Activated T-cell treated with anti-CD3 and anti-CD28 coated beads, Interleukin-2, amount 50 U/mL, for 48 hours (primary cell): ENCODE measurements around the gene PGBD2.
"Not testable (repeated sequence)": the region's sequence is repeated elsewhere in the genome, so short reads cannot be mapped to it uniquely, and the experiment has no call there.

Experiments
- DNase-seq, 2 experiments: peaks; one replicate each; pipeline ENCODE4 v3.0.0-alpha.2; 2020

PGBD2 gene

DNA sequence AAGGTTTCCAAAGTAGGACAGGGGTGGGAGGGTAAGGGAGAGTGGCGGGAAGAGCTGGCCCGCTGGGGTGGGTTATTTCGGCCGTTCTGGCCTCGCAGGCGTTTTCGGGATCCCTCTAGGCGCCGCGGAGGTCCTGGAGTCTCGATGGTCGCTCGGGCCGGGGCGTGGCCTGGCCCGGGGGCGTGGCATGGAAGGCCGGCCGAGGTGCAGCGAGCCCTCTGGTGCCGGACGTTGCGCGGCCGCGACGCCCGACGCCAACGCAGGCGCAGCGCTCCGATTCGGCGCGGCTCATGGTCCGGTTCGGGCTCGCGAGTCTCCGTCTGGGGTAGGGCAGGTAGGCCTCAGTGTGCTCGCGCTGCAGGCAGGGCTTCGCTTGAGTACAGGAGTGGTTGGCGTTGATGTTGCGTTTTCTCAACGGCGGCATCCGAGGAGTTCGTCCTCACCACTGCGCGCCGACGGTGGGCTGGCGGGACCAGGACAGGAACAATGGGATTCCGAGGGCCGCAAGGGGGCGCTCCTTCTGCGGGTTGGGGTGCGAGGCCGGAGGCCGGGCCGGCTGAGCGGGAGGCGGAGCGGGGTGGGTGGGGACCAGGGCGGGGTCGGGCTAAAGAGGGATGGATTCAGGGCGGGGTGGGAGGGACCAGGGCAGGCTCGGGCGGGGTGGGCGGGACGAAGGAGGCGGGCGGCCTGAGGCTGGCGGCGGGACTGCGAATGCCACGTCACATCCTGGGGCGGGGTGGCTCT lies at the start of gene PGBD2:
Gene PGBD2, plus strand, starts transcription at position 227 of the 744 bp plus-strand sequence. CDS start 7,628 bp downstream, outside the sequence.
- DNase-seq: peak; percentile 98

DNA sequence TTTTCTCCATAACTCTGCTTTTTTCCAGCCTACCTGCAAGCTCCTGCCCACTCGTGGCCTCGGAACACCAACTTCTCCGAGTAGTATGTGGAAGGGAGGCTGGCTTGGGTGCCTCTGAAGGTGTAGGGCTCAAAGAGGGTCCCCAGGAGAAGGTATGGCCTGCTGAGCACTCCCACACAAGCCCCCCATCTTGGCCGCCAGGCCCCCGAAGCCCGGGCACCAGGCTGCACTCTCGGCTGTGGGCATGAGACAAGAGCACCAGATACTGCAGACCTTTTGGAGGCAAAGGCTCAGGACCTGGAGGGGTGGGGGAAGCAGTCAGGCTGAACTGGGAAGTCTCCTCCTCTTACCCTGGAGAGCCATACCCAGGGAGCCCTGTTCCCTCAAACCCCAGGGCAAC lies 48.8 kb upstream of the PGBD2 start:
- no peak for DNase-seq

DNA sequence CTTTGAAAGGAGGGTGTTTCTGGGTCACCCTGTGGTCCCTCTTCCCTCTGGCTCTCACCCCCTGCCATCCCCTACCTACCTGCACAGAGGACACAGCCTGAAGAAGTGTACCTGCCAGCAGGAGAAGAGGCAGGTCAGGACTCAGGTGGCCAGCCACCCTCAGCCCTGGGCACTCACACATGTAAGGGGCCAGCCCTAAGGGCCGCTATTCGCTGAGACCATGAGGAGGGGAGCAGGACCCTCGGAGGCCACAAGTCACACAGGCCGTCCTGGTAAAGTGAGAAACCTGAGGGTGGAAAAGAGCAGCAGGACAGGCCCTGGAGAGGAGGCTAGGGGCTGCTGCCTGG lies 48.3 kb upstream of the PGBD2 start:
- DNase-seq: no peak

DNA sequence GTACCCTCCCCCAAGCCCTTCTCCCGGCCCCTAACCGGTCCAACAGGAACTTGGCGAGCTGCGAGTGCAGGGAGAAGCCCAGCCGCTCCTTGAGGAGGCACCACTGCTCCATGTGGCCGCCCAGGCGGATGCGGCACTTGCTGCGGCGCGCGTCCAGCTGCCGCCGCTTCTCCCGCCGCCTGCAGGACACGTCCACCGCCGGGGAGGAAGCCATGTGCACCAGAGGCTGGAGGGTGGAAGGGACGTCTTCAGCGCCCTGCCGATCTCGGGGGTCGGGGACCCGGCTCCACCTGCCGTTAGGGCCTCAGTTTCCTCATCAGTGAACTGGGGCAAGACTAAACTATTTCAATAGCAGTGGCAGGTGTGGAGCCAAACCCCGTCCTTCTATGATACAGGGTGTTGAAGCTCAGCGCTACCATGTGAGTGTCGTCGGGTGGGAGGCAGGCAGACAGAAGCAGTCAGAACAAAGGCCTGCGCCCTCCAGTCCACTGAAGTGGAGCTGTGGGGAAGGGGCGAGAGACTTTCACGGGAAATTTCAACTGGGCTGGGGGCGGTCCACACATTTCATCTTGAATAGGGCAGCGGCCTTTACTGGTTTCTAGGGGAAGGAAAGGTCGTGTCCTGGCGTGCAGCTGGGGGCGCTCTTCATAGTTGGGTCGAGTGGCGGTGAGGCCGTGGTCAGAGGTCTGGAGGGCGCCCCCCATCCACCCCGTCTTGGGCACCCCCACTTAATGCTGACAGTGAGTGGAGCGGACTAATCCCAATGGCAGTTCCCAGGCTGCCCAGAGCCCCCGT lies 47.7 kb upstream of the PGBD2 start:
- DNase-seq: peak in 1 of 2 experiments; percentile 68

DNA sequence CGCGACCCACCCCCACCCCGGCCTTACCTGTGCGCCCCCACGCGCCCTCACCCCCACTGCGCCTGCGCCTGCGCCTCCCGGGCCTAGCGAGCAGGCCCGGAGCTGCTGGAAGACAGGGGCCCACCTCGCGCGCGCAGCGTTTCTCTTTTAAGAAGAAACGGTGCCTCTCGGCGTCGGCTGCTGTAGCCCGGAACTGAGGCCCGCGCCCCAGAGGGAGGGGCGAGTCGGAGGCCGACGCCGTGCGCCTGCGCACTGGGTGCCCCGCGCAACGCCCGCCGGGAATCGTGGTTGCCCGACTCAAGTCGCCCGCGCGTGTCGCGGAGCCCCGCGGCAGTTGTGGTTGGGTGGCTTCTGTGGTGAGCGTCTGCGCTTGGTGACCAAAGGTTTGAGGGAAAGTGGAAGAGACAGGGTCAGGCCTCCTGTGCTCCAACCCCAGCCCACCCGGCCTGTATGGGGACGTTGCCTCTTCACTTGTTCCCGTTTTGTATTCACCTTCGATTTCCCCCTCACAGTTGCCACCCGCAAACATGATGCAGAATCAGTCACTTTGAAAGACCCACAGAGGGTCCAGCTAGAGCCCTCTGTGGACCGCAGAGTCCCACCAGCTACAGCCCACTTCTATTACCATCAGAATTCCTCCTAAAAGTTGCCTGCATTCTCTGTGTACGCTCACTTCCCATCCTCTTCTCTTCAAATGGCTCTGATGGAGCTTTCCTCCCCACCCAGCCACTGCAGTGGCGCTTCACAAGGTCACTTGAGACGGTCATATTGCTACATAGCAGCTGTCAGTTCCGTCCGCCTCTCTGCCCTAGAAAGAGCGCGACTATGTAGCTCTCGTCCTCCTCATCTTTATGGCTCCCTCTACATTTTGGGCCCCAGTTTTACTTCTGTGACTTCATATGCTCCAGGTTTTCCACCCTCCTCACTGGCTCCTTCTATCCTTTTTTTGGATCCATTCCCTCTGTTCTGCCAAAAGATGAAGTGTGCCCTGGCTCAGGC lies 46.8 kb upstream of the PGBD2 start, which contains the start of gene ZNF692:
Gene ZNF692, minus strand, starts transcription at position 195 of the 999 bp plus-strand sequence. CDS start 776 bp downstream, outside the sequence.
- DNase-seq: peak; percentile 96 to 97

- no peak for DNase-seq
These were observed 46.0 kb upstream of the PGBD2 start for GRCh38 chr1:248860007-248860406.

DNA sequence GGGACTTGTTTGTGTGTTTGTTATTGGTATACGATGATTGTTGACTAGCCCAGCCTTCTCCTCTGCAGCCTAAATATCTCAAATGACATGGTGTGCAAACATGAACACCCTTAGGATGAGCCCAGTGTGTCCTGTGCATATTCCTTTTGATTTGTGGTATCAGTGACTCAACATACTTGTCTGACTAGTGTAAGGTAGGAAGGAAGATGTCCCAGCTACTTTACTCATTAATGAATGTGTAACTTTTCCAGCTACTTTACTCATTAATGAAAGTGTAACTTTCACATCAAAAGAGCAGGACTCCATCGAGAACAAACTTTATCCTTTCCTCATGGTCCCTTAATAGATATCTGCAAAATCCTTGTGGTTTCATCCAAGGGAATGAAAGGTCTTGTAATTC lies 44.4 kb upstream of the PGBD2 start:
- no peak for DNase-seq

- DNase-seq: no peak
These were observed 43.4 kb upstream of the PGBD2 start for GRCh38 chr1:248862695-248862997.

DNA sequence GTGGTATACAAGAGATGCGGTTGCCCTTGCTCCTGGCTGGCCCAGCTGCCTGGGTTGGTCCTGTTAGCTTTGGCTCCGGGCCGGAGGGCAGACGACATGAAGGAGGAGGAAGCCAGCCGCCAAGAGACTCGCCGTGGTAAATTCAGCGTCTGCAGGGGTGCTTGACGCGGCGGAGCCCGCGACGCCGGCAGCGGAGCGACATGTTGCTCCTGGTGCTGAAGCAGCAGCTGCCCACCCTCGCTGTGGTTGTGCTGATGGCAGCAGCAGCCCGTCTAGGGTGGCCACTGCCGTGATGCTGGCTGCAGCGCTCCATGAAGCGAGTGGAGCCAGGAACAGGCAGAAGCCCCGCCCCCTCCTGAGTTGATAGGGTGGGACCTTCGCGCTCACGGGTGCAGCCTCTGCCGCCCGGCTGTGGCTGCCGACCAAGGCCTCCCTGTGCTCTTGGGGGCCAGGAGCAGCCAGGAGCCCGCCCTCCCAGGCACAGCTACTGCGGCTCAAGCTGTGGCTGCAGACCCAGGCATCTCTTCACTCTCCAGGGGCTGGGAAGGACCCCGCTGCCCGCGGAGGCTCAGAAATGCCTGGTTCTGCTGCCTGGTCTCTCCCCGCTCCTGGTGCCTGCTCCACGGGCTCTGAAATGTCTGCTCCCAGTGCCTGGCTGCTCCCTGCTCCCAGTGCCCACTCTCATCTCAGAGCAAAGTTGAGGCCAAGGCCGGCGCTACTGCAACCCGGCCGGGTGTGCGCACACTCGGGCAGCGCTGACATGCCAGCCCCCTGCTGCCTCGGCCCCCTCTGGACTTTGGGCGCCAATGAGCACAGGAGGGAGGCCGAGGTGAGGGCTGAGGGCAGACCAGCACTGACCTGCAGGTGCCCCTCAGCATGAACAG lies 42.8 kb upstream of the PGBD2 start:
- peak; percentile 87 for DNase-seq

DNA sequence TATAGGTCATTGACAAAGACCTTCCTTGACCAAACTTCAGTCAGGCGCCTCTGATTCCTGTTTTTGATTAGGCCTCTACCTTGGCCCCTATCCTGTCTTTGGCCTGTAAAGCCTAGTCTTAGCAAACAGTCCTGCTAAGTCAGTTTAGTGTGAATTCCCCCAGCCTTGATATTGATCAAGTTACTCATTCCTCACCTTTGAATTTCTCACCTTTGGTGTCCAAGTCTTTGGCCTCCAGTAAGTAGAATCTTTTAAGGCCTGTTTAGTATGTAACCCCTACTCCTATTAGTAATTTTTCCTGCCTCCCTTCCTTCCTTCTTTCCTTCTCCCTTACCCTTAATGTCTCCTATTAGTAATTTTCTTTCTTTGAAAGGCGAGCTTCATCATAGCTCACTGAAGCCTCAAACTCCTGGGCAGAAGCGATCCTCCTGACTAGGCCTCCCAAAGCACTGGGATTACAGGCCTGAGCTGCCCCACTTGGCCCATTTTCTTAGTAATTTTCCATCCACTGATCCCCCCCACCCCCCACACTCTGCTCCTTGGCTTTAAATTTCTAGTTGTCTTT lies 34.1 kb upstream of the PGBD2 start:
- no peak for DNase-seq

- peak; percentile 81 to 84 for DNase-seq
These were observed 33.2 kb upstream of the PGBD2 start for GRCh38 chr1:248872752-248873408.

DNA sequence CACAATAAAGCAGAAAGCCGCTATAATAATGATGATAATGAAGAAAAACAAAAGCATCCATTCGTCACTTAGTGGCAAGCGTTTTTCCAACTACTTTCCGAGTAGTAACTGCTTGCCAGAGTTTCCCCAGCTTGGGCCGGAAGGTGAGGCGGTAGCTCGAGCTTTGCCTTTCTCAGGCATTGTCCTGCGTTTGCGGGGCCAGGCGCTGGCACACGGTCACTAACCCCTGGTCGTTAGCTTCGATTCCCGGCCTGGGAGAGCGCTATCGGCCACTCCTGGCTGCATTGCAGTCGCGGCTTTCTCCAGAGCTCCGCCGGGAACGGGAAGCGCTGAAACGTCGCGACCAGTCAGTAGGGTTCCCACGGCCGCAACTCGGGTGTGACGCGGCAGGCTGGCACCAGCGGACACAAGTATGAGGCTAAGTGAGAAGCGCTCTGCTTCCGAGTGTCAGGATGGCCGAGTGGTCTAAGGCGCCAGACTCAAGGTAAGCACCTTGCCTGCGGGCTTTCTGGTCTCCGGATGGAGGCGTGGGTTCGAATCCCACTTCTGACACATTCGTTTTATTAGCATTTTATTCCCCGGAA lies 32.5 kb upstream of the PGBD2 start:
- peak; percentile 99 for DNase-seq

DNA sequence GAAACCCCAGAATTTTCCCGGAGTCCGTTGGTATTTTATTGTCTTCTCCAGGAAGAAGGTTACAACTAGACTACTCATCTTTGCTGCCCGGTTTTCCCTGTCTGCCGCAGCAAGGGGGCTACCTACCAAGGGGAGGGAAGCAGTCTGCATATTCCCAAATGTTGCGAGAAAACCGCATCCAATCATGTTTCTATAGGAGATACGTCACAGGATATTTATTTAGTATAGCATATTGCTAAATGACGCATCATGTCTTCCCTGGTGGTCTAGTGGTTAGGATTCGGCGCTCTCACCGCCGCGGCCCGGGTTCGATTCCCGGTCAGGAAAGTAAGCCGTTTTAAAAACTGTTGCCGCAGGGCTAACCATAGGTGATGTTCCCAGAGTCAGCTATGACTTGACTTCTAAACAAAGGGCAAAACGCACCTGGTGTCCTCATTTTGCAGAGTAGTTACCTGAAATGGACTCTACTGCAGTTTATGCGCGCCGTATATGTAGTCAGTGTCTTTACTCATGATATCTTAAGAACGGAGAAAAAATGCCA lies 32.0 kb upstream of the PGBD2 start:
- DNase-seq: peak; percentile 92 to 93

GRCh38 chr1:248881261-248881660 lies 24.8 kb upstream of the PGBD2 start:
- no peak for DNase-seq

- DNase-seq: not testable (repeated sequence)
These were observed 23.6 kb upstream of the PGBD2 start for GRCh38 chr1:248882427-248882826.

- no peak for DNase-seq
These were observed 21.3 kb upstream of the PGBD2 start for GRCh38 chr1:248884632-248885295.

- no peak for DNase-seq
These were observed 20.4 kb upstream of the PGBD2 start for GRCh38 chr1:248885646-248886045.

GRCh38 chr1:248886237-248886895 lies 19.7 kb upstream of the PGBD2 start:
- DNase-seq: no peak

GRCh38 chr1:248889914-248890243 lies 16.2 kb upstream of the PGBD2 start:
- not testable (repeated sequence) for DNase-seq
